Dedifferentiated amniotic fluid mesenchymal stem cell (primary cell): ENCODE data around the gene CRTC3.

Source experiments
- DNase-seq: peaks from one replicate; pipeline ENCODE4 v3.0.0-alpha.2; 2016; ENCODE audit errors: extremely low spot score

Gene CRTC3

GRCh38 chr15:90563463-90563862, 33.7 kb downstream of the CRTC3 start:
- DNase-seq: no peak

- no peak for DNase-seq
Observed at GRCh38 chr15:90564051-90564450, 34.3 kb downstream of the CRTC3 start.

- DNase-seq: no peak
Observed at GRCh38 chr15:90564590-90564989, 34.9 kb downstream of the CRTC3 start.

- no peak for DNase-seq
Observed at GRCh38 chr15:90565866-90566265, 36.1 kb downstream of the CRTC3 start.

- no peak for DNase-seq
Observed at GRCh38 chr15:90570643-90571042, 40.9 kb downstream of the CRTC3 start.

GRCh38 chr15:90571063-90571541, 41.4 kb downstream of the CRTC3 start:
- DNase-seq: no peak

- DNase-seq: no peak
Observed at GRCh38 chr15:90572893-90573292, 43.2 kb downstream of the CRTC3 start.

- DNase-seq: no peak
Observed at GRCh38 chr15:90576711-90577389, 47.1 kb downstream of the CRTC3 start.

- DNase-seq: no peak
Observed at GRCh38 chr15:90579213-90579612, 49.5 kb downstream of the CRTC3 start.

GRCh38 chr15:90580099-90580498, 50.4 kb downstream of the CRTC3 start:
- DNase-seq: no peak

GRCh38 chr15:90580541-90580940, 50.8 kb downstream of the CRTC3 start:
- no peak for DNase-seq

GRCh38 chr15:90580946-90581345, 51.2 kb downstream of the CRTC3 start:
- no peak for DNase-seq

- no peak for DNase-seq
Observed at GRCh38 chr15:90581771-90582352, 52.1 kb downstream of the CRTC3 start.

GRCh38 chr15:90582553-90582952, 52.8 kb downstream of the CRTC3 start:
- DNase-seq: no peak

GRCh38 chr15:90583471-90584252, 53.9 kb downstream of the CRTC3 start:
- DNase-seq: no peak

- DNase-seq: no peak
Observed at GRCh38 chr15:90584841-90585240, 55.1 kb downstream of the CRTC3 start.

GRCh38 chr15:90585863-90586262, 56.1 kb downstream of the CRTC3 start:
- no peak for DNase-seq

- no peak for DNase-seq
Observed at GRCh38 chr15:90586948-90587347, 57.2 kb downstream of the CRTC3 start.

- DNase-seq: no peak
Observed at GRCh38 chr15:90588427-90588826, 58.7 kb downstream of the CRTC3 start.

- DNase-seq: no peak
Observed at GRCh38 chr15:90591524-90591923, 61.8 kb downstream of the CRTC3 start.

GRCh38 chr15:90592131-90592881, 62.6 kb downstream of the CRTC3 start:
- DNase-seq: peak; percentile 64

- no peak for DNase-seq
Observed at GRCh38 chr15:90593499-90594158, 63.9 kb downstream of the CRTC3 start.
